Transverse colon (tissue), 4 donors: ENCODE data around the gene SNX1. TPM values are rescaled to one million over a fixed set of nuclear protein-coding genes. Genes with fewer than 3 reads are reported as not detected.
A peak's percentile ranks its signal among the peaks of the same experiment; 100 is the strongest.
"Not testable (repeated sequence)": the region's sequence is repeated elsewhere in the genome, so short reads cannot be mapped to it uniquely, and the experiment has no call there.

Experiments
- DNase-seq: peaks from one replicate; pipeline ENCODE4 v3.0.0-alpha.2; 2019
- H3K27ac ChIP-seq, 4 donors: fragments of 200-600 bp; sonication (generic); 2 replicates each; pipeline ENCODE4 v1.5.1; 2016 to 2018; ENCODE audit warnings: inconsistent platforms in 4 of 4
- H3K27me3 ChIP-seq: fragments of 200-600 bp; sonication (generic); 2 replicates; pipeline ENCODE4 v1.5.1; 2017; ENCODE audit warnings: inconsistent platforms
- H3K36me3 ChIP-seq, 4 donors: fragments of 200-600 bp; sonication (generic); 2 replicates each; pipeline ENCODE4 v1.5.1; 2017 to 2019; ENCODE audit warnings: inconsistent platforms in 4 of 4
- H3K4me1 ChIP-seq, 4 donors: fragments of 200-600 bp; sonication (generic); 2 replicates each; pipeline ENCODE4 v1.5.1; 2017 to 2020; ENCODE audit warnings: inconsistent platforms in 4 of 4
- H3K4me3 ChIP-seq, 4 donors: fragments of 200-600 bp; sonication (generic); 1 replicate in 1 of 4; 2 replicates in 3 of 4; pipeline versions ENCODE4 v1.5.1 to v1.6.1; 2017 to 2019; ENCODE audit warnings: inconsistent platforms in 4 of 4
- H3K9me3 ChIP-seq, 2 donors: fragments of 200-600 bp; sonication (generic); 2 replicates each; pipeline ENCODE4 v1.5.1; 2017 to 2019; ENCODE audit warnings: inconsistent platforms in 2 of 2
- EP300 ChIP-seq: sonication (generic); formaldehyde crosslinking; IDR thresholded peaks from one replicate; pipeline ENCODE4 v1.6.1; 2017; ENCODE audit warnings: antibody characterized with exemption, low read depth
- POLR2A ChIP-seq: fragments of 450-650 bp; IDR thresholded peaks from one replicate; pipeline ENCODE4 v1.6.1; 2016; ENCODE audit warnings: antibody characterized with exemption, mild to moderate bottlenecking, moderate library complexity
- POLR2AphosphoS5 ChIP-seq, 3 donors: sonication (generic); formaldehyde crosslinking; IDR thresholded peaks; one replicate each; pipeline ENCODE4 v1.6.1; 2016; ENCODE audit warnings: antibody characterized with exemption in 3 of 3
- WGBS, 2 donors: methylation state at CpG; one replicate each; pipeline ENCODE4 v1.1.5; 2018; ENCODE audit warnings: low coverage in 1 of 2; 5-methylcytosine and 5-hydroxymethylcytosine counted together
- in situ Hi-C, 4 donors: fragments of 200-750 bp; cut with MboI; loops; one replicate each; pipeline versions ENCODE4 v1.15.0 to v1.15.1; 2017; ENCODE audit warnings: low sequenced_read_pairs in 3 of 4, low pct_ligation_motif_present in 1 of 4, low pct_unique_long_range_greater_than_20kb in 1 of 4
- intact Hi-C: fragments of 100-400 bp; cut with DNase I; formaldehyde crosslinking; loops from one replicate; pipeline ENCODE4 v1.15.1; 2023; ENCODE audit warnings: low total_unique reads
- total RNA-seq, 4 donors: library from RNA; depleted of rRNA; stranded (reverse); fragments of >200 nt; gene quantifications; one replicate each; pipeline ENCODE4 v1.1.0, GENCODE V29; 2016
- TF ChIP-seq, protein P1 (sequence below), 5 experiments: fragments of 200-600 bp in 3 of 5; fragments of 450-650 bp in 2 of 5; sonication (generic) in 3 of 5; IDR thresholded peaks; 1 replicate in 2 of 5; 2 replicates in 3 of 5; pipeline ENCODE4 v1.5.1; 2016 to 2017; ENCODE audit warnings: antibody characterized with exemption in 5 of 5, inconsistent platforms in 3 of 5, mild to moderate bottlenecking in 2 of 5, moderate library complexity in 1 of 5

The SNX1 gene
- total RNA-seq, 4 donors from 2014 or later, result 42.4 to 91.0 (median 65.4) TPM

DNA sequence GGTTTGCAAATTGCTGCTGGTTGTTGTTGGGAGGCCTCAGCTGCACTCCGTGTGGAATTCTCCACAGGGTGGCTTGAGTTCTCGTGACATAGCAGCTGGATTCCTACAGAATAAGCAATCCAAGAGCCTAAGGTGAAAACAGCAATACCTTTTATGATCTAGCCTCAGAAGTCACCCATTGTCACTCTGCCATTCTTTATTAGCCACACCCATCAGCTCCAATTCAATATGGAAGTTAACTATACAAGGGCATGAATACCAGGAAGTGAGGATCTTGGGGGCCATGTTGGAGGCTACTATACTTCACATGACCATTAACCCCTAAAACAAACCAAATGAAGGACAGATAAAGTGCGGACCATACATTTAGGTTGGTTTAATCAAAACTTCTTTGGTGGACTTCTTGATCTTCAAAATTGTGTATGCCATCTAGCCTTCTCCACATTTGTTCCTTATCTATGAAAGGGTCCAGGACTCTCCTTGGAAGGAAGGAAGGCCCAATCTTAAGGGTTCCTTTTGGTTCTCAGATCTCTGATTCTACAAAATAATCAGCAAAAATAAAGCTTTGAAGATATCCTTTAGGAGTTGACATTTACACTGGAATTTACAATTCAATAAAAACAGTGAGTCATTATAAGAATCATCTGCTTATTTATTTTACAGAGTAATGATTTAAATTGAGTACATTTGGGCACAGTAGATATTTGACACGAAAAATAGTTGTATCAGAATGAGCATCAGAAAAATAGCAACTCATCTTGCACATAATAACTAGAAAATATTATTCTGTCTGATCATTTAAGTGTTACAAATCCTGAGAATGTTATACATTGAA, 23.6 kb upstream of the SNX1 start:
- no peaks in the 10 kb centered on the region for H3K27me3 ChIP-seq
- H3K27ac ChIP-seq, result peak overlapping the region; percentile 50 to 63 (median 53)
- 60 to 96% methylated on average over 1 to 4 of the region's 4 CpGs for WGBS, 2 donors
- no peaks in the 10 kb centered on the region for H3K9me3 ChIP-seq
- no peak for DNase-seq
- H3K4me1 ChIP-seq, result peaks cover 0 to 38% (median 12%) of the 10 kb centered on the region in 4 donors
- peaks cover 0 to 8% (median 1%) of the 10 kb centered on the region in 4 donors for H3K36me3 ChIP-seq
- in situ Hi-C loops, result loop anchor here (5.0 to 25.0 kb wide), 5 partner anchors 135 to 610 kb away; no protein-coding TSS in a partner anchor
- TF ChIP-seq, protein P1, sequence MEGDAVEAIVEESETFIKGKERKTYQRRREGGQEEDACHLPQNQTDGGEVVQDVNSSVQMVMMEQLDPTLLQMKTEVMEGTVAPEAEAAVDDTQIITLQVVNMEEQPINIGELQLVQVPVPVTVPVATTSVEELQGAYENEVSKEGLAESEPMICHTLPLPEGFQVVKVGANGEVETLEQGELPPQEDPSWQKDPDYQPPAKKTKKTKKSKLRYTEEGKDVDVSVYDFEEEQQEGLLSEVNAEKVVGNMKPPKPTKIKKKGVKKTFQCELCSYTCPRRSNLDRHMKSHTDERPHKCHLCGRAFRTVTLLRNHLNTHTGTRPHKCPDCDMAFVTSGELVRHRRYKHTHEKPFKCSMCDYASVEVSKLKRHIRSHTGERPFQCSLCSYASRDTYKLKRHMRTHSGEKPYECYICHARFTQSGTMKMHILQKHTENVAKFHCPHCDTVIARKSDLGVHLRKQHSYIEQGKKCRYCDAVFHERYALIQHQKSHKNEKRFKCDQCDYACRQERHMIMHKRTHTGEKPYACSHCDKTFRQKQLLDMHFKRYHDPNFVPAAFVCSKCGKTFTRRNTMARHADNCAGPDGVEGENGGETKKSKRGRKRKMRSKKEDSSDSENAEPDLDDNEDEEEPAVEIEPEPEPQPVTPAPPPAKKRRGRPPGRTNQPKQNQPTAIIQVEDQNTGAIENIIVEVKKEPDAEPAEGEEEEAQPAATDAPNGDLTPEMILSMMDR (IDR thresholded peaks at IDR 0.05), result no peak
- no peak for TF ChIP-seq POLR2AphosphoS5 (IDR thresholded peaks at IDR 0.05)
- TF ChIP-seq EP300, result no peak
- TF ChIP-seq POLR2A, result no peak
- intact Hi-C loops, result no loop called here
- H3K4me3 ChIP-seq, result no peak overlapping the region

DNA sequence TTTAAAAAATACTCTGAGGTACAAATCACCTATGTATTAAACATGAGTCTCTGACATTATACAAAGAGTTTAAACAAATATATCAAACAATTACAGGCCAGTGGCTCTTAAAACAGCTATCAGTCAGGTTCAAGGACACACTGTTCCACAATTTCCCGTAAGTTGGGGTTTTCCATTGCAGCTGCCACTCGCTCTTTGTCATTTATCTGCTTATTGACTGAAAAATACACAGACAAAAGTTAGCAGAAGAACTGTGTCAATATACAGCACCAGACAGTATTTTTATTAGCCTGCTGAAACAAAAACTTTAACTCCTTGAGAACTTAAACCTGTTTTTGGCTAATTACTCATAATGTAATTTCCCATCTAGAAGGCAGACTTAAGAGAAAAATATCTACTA, 23.0 kb upstream of the SNX1 start:
- H3K9me3 ChIP-seq, result no peaks in the 10 kb centered on the region
- no peaks in the 10 kb centered on the region for H3K27me3 ChIP-seq
- H3K4me1 ChIP-seq, result peaks cover 0 to 36% (median 10%) of the 10 kb centered on the region in 4 donors
- peaks cover 0 to 8% (median 1%) of the 10 kb centered on the region in 4 donors for H3K36me3 ChIP-seq
- no peak overlapping the region for H3K4me3 ChIP-seq
- H3K27ac ChIP-seq, result peak overlapping the region in 1 of 4 donors; percentile 6
- intact Hi-C loops, result no loop called here
- 80 to 81% methylated on average over 2 of the region's 2 CpGs for WGBS, 2 donors
- DNase-seq, result no peak
- in situ Hi-C loops, result loop anchor here (5.0 to 25.0 kb wide), 5 partner anchors 136 to 611 kb away; no protein-coding TSS in a partner anchor
- TF ChIP-seq, protein P1 (IDR thresholded peaks at IDR 0.05), result no peak
- TF ChIP-seq POLR2AphosphoS5 (IDR thresholded peaks at IDR 0.05) (no peak), POLR2A (no peak), EP300 (no peak)

GRCh38 chr15:64073496-64073895, 22.3 kb upstream of the SNX1 start:
- DNase-seq, H3K36me3 ChIP-seq, H3K27ac ChIP-seq, H3K27me3 ChIP-seq, H3K9me3 ChIP-seq, H3K4me3 ChIP-seq, intact Hi-C loops: not testable (repeated sequence)
- WGBS, 2 donors, result 100% methylated on average over 1 to 2 of the region's 2 CpGs
- in situ Hi-C loops, result loop anchor here (5.0 to 25.0 kb wide), 5 partner anchors 136 to 611 kb away; no protein-coding TSS in a partner anchor
- H3K4me1 ChIP-seq, result peaks cover 0 to 35% (median 10%) of the 10 kb centered on the region in 4 donors

DNA sequence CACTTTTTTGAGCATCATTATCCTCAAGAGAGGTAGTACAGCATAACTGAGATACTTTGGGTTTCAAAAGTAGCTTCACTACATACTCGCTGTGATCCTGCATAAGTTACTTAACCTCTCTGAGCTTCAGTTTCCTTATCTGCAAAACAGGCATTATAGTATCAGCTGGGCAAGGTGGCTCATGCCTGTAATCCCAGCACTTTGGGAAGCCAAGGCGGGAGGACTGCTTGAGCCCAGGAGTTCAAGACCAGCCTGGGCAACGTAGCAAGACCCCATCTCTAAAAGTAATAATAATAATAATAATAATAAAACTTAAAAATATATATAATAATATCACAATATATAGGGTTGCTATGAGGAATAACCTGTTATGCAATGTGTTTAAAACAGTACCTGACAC, 13.0 kb upstream of the SNX1 start:
- intact Hi-C loops (no loop called here), in situ Hi-C loops (no loop called here)
- Histone ChIP-seq H3K27me3 (no peaks in the 10 kb centered on the region), H3K27ac (no peak overlapping the region), H3K4me1 (no peaks in the 10 kb centered on the region), H3K4me3 (no peak overlapping the region), H3K9me3 (no peaks in the 10 kb centered on the region), H3K36me3 (peaks cover 0 to 28% (median 9%) of the 10 kb centered on the region in 4 donors)
- no peak for DNase-seq
- TF ChIP-seq EP300 (no peak), POLR2A (no peak), POLR2AphosphoS5 (IDR thresholded peaks at IDR 0.05) (no peak)
- TF ChIP-seq, protein P1 (IDR thresholded peaks at IDR 0.05), result no peak
- 45 to 93% methylated on average over 2 to 3 of the region's 3 CpGs for WGBS, 2 donors
